ENCODE measurements around the gene ADRA2A.

The ADRA2A gene

GRCh38 chr10:111077785-111078504, 1.1 kb downstream of the ADRA2A start:
- no peak overlapping the region for H3K4me3 ChIP-seq (ENCODE audit: control insufficient read depth, low read depth, low read length)
- no peak for DNase-seq (ENCODE audit: low read depth)
- no peak for TF ChIP-seq CTCF (conservative IDR thresholded peaks at IDR 0.05; ENCODE audit: control insufficient read depth, insufficient read depth, low read depth, low read length)

GRCh38 chr10:111078505-111079185, 1.8 kb downstream of the ADRA2A start:
- no peak overlapping the region for H3K4me3 ChIP-seq (ENCODE audit: control insufficient read depth, low read depth, low read length)
- no peak for TF ChIP-seq CTCF (conservative IDR thresholded peaks at IDR 0.05; ENCODE audit: control insufficient read depth, insufficient read depth, low read depth, low read length)
- DNase-seq (ENCODE audit: low read depth), result no peak

- no peak for TF ChIP-seq CTCF (conservative IDR thresholded peaks at IDR 0.05; ENCODE audit: control insufficient read depth, insufficient read depth, low read depth, low read length)
- no peak overlapping the region for H3K4me3 ChIP-seq (ENCODE audit: control insufficient read depth, low read depth, low read length)
- DNase-seq (ENCODE audit: low read depth), result no peak
These were observed 2.5 kb downstream of the ADRA2A start for GRCh38 chr10:111079241-111079760.

GRCh38 chr10:111079781-111080180, 3.0 kb downstream of the ADRA2A start:
- TF ChIP-seq CTCF (conservative IDR thresholded peaks at IDR 0.05; ENCODE audit: control insufficient read depth, insufficient read depth, low read depth, low read length), result no peak
- no peak for DNase-seq (ENCODE audit: low read depth)

GRCh38 chr10:111080224-111080623, 3.4 kb downstream of the ADRA2A start:
- TF ChIP-seq CTCF (conservative IDR thresholded peaks at IDR 0.05; ENCODE audit: control insufficient read depth, insufficient read depth, low read depth, low read length), result no peak
- no peak for DNase-seq (ENCODE audit: low read depth)

More at GRCh38 chr10:111079781-111080180, 3.0 kb downstream of the ADRA2A start:
- H3K4me3 ChIP-seq (ENCODE audit: control insufficient read depth, low read depth, low read length), result no peak overlapping the region

GRCh38 chr10:111081595-111081994, 4.8 kb downstream of the ADRA2A start:
- DNase-seq (ENCODE audit: low read depth), result no peak
- TF ChIP-seq CTCF (conservative IDR thresholded peaks at IDR 0.05; ENCODE audit: control insufficient read depth, insufficient read depth, low read depth, low read length), result no peak
- no peak overlapping the region for H3K4me3 ChIP-seq (ENCODE audit: control insufficient read depth, low read depth, low read length)

More at GRCh38 chr10:111080224-111080623, 3.4 kb downstream of the ADRA2A start:
- H3K4me3 ChIP-seq (ENCODE audit: control insufficient read depth, low read depth, low read length), result no peak overlapping the region

All from fibroblast of mammary gland (primary cell).